Left ventricle myocardium superior (tissue), 1 donor: ENCODE measurements around the gene ZNF710. TPM values are rescaled to one million over a fixed set of nuclear protein-coding genes. Genes with fewer than 3 reads are reported as not detected.
"Not testable (repeated sequence)": the region's sequence is repeated elsewhere in the genome, so short reads cannot be mapped to it uniquely, and the experiment has no call there.

ENCODE experiments used
- ATAC-seq: fragments of 200-7000 bp; cut with Tn5 transposase; one replicate; pipeline ENCODE4 v1.9.1; 2020; ENCODE audit warnings: mild to moderate bottlenecking, moderate library complexity
- DNase-seq: peaks from one replicate; pipeline ENCODE4 v3.0.0-alpha.2; 2020
- intact Hi-C: fragments of 100-400 bp; cut with micrococcal nuclease; formaldehyde crosslinking; loops from one replicate; pipeline ENCODE4 v1.11.0; 2022
- total RNA-seq: library from RNA; stranded (reverse); fragmentation: NEBNext Ultra II Directional; extraction: Animal tissue kit (Norgen Biotek cat#: 25700); gene quantifications from one replicate; pipeline ENCODE4 v1.2.1, GENCODE V29; 2021
- donor health status: DM: no; HTN: yes; CAD: no; lungs with severe emphysema.

ZNF710 gene
- total RNA-seq, 1 donor from 2014 or later: 6.1 TPM

DNA sequence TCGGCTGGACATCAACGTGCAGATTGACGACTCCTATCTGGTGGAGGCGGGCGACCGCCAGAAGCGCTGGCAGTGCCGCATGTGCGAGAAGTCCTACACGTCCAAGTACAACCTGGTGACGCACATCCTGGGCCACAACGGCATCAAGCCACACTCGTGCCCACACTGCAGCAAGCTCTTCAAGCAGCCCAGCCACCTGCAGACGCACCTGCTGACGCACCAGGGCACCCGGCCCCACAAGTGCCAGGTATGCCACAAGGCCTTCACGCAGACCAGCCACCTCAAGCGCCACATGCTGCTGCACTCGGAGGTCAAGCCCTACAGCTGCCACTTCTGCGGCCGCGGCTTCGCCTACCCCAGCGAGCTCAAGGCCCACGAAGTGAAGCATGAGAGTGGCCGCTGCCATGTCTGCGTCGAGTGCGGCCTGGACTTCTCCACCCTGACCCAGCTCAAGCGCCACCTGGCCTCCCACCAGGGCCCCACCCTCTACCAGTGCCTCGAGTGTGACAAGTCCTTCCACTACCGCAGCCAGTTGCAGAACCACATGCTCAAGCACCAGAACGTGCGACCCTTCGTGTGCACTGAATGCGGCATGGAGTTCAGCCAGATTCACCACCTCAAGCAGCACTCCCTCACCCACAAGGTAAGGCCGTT lies 67.0 kb downstream of the ZNF710 start:
- ATAC-seq (no peak), DNase-seq (no peak)
- intact Hi-C loops: no loop called here

- not testable (repeated sequence) for DNase-seq, ATAC-seq
- intact Hi-C loops: loop anchor here (10.0 kb wide), 1 partner anchor 176 kb away; the partner anchor contains the start of gene AP3S2
These were observed 69.5 kb downstream of the ZNF710 start for GRCh38 chr15:90070623-90071022.

DNA sequence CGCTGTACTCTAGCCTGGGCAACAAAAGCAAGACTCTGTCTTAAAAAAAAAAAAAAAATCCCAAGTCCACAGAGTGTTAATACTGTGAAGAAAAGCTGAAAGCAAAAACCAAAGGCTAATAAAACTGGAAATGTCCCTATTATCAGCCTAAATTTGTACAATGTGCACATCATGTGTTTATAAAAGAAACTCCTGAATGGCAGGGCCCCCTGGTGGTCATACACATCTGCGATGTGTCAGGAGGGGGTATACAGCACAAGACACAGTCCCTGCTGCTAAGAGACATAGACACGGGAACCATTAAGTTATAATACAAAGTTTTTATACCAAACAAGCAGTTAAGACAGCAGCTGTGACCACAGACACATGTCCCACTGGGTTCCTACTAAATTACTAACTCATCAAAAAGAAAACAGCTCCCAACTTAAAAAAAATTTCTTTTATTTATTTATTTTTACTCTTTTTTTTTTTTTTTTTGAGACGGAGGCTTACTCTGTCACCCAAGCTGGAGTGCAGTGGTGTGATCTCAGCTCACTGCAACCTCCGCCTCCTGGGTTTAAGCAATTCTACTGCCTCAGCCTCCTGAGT lies 70.2 kb downstream of the ZNF710 start:
- peak; percentile 86 for DNase-seq
- peak; percentile 72 for ATAC-seq

GRCh38 chr15:90072978-90073640 lies 72.0 kb downstream of the ZNF710 start:
- ATAC-seq: no peak
- DNase-seq: no peak
- intact Hi-C loops: loop anchor here (10.0 kb wide), 1 partner anchor 178 kb away; the partner anchor contains the start of gene AP3S2

More for the DNA sequence above, 70.2 kb downstream of the ZNF710 start:
- intact Hi-C loops: loop anchor here (10.0 kb wide), 1 partner anchor 177 kb away; the partner anchor contains the start of gene AP3S2

DNA sequence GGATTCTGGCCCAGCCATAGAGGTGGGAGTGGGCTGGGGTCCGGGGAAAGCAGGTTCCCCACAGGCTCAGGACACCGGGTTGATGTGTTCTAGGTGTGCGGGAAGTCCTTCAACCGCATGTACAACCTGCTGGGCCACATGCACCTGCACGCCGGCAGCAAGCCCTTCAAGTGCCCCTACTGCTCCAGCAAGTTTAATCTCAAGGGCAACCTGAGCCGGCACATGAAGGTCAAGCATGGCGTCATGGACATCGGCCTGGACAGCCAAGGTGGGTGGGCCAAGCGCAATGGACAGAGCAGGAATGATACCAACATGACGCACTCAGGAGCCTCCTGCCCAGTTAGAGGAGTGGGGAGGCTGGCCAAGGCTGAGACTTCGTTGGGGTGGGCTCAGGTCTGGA lies 72.9 kb downstream of the ZNF710 start:
- DNase-seq: no peak
- peak; percentile 15 for ATAC-seq

DNA sequence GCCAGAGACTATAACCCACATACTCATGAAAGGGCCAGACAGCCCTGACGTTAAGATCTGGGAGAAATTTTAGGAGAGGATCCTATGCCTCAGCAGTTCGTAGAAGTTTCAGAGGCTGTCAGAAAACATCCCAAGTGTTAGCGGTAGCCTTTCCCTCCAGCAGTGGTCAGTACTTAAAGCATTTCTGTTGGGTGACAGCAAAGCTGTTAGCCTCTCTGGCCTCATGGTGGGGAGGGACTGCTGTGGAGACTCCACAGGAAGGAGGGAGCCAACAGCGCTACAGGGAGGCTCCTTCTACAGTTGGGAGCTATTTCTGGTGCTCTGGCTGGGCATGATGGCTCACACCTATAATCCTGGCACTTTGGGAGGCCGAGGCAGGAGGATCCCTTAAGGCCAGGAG lies 73.8 kb downstream of the ZNF710 start:
- ATAC-seq (peak; percentile 9), DNase-seq (no peak)
- intact Hi-C loops: loop anchor here (10.0 kb wide), 1 partner anchor 180 kb away; the partner anchor contains the start of gene AP3S2

More for the DNA sequence above, 72.9 kb downstream of the ZNF710 start:
- intact Hi-C loops: loop anchor here (10.0 kb wide), 1 partner anchor 179 kb away; the partner anchor contains the start of gene AP3S2

- DNase-seq: no peak
- intact Hi-C loops: loop anchor here (10.0 kb wide), 1 partner anchor 181 kb away; the partner anchor contains the start of gene AP3S2
- ATAC-seq: no peak
These were observed 74.5 kb downstream of the ZNF710 start for GRCh38 chr15:90075420-90076289.

- no peak for DNase-seq
- no peak for ATAC-seq
- intact Hi-C loops: loop anchor here (10.0 kb wide), 1 partner anchor 182 kb away; the partner anchor contains the start of gene AP3S2
These were observed 75.6 kb downstream of the ZNF710 start for GRCh38 chr15:90076716-90077115.

- peak; percentile 18 for DNase-seq
- no peak for ATAC-seq
- intact Hi-C loops: loop anchor here (10.0 kb wide), 1 partner anchor 184 kb away; the partner anchor contains the start of gene AP3S2
These were observed 77.8 kb downstream of the ZNF710 start for GRCh38 chr15:90078965-90079364.

GRCh38 chr15:90079619-90080457 lies 78.7 kb downstream of the ZNF710 start:
- intact Hi-C loops: loop anchor here (10.0 kb wide), 1 partner anchor 185 kb away; the partner anchor contains the start of gene AP3S2
- ATAC-seq: no peak
- DNase-seq: no peak

DNA sequence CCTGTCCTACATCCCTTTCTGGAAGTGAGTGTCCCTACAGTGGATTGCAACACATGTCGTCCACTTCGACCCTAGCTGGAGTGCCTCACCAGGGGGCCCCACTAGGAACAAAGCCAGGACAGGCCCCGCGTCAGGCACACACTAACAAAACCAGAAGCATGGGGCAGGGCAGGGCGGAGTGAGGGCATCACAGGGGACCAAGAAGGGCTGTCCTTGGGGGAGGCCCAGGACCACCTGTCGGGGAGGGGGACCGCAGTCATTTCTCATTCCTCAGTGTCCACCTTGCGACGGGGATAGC lies 79.3 kb downstream of the ZNF710 start:
- intact Hi-C loops: no loop called here
- ATAC-seq: no peak
- no peak for DNase-seq

GRCh38 chr15:90080818-90081393 lies 79.8 kb downstream of the ZNF710 start:
- ATAC-seq: peak; percentile 3
- DNase-seq: no peak
- intact Hi-C loops: no loop called here

DNA sequence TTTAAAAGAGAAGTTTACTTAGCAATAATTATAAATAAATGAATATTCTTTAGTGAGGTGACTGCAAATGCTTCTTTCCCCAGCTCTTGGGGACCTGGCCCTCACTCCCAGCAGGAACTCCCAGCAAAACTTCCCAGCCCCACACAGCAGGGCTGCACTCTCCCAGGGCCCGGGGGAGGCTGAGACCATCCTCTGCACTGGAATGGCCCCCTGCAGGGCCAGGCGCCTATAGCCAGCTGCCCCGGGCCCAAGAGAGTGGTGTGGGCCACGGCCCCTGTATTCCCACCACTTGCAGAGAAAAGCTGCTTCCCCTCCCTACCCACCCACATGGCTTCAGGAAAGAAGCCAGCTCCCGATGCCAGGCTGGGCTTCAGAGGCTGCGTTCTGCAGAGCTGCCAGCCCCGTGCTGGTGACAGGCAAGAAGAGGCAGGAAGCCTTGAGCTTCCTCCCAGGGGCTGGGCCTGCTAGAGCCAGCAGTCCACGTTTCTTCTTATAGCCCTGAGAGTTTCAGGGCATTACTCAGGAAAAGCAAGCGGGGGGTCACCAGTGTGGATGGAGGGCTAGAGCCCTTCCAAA lies 81.1 kb downstream of the ZNF710 start:
- ATAC-seq (peak; percentile 12), DNase-seq (no peak)
- intact Hi-C loops: no loop called here

DNA sequence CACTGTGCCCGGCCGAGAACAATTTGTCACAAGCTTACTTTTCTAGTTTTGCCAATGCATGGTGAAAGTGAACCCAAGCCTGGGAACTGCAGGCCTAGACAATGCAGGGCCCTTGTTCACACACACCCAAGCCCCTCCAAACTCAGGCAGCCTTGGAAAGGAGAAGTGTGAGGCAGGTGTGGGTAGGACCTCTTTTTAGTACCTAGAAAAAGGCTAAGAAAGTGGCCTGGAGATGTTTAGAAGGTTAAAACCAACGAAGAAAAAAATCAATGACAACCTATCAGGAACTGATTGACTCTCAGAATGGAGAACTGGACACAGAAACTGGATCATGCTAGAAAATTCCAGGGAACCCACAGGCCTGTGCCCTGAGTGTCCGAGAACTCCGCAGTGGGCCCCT lies 82.3 kb downstream of the ZNF710 start:
- intact Hi-C loops: no loop called here
- DNase-seq (no peak), ATAC-seq (no peak)

DNA sequence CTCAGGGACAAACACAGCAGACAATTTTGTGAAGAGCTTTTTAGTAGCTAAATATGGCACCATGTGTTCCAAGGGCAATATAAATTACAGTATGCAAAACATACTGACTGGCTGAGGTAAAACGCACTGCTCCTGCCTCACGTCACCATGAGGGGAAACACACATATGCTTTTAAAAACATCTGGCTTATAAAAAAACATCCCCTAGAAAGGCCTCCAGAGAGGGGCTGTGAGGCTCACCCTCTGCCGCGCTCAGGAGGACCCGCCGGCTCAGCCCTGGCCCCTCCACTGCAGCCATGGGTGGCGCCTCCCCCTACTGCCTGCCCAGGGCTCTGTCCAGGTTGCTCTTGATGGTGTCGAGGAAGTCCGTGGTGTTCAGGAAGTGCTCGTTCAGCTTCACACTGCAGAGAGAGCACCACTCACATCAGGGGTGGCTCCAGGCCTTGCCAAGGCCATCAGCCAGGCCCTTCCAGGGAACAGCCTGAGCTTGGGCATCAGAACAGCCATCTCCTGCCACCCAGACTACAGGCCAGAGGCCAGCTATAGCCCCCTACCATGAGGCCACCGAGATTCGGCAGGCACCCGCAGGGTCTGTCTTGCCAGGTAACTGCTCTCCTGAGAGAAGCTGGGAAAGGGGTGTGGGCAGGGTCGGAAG lies 83.0 kb downstream of the ZNF710 start:
- intact Hi-C loops: no loop called here
- ATAC-seq: no peak

DNA sequence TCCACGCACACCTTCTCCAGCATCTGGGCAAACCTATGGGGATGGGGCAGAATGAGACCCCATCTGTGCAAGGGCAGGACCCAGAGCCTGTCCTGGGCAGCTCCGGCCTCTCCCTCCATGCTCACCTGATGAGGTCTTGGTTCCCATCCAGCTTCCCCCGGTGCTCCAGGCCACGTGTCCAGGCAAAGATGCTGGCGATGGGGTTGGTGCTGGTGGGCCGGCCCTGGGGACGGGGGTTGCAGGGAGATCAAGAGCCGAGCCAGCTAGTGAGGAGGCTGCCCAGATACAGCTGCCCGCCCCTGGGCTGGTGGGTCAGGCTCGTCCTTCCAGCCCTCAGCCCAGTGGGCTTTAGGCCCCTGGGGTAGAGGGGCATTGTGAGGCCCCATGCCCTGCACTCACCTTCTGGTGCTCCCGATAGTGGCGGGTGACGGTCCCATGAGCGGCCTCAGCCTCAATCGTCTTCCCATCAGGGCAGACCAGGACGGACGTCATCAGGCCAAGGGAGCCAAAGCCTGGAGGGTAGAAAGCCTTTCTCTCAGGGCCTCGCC lies 83.8 kb downstream of the ZNF710 start:
- no peak for ATAC-seq
- intact Hi-C loops: no loop called here
- no peak for DNase-seq

More for the DNA sequence above, 83.0 kb downstream of the ZNF710 start:
- DNase-seq: no peak

- intact Hi-C loops: no loop called here
- ATAC-seq (no peak), DNase-seq (no peak)
These were observed 84.4 kb downstream of the ZNF710 start for GRCh38 chr15:90085565-90085964.
